Thoracic aorta (tissue), 2 donors: Measurements from ENCODE around the gene DYNC2LI1. TPM values are rescaled to one million over a fixed set of nuclear protein-coding genes. Genes with fewer than 3 reads are reported as not detected.

Experiments used
- ATAC-seq: fragments of 150-250 bp; one replicate; pipeline ENCODE4 v1.8.0; 2017; ENCODE audit warnings: low read depth; ENCODE audit not compliant: insufficient number of reproducible peaks, low FRiP score
- DNase-seq: peaks from one replicate; pipeline ENCODE4 v3.0.0-alpha.2; 2020; ENCODE audit warnings: low spot score
- H3K27ac ChIP-seq, 2 donors: fragments of 200-600 bp; sonication (generic); 1 replicate in 1 of 2; 2 replicates in 1 of 2; pipeline ENCODE4 v1.5.1; 2016; ENCODE audit warnings: mild to moderate bottlenecking in 2 of 2, moderate library complexity in 2 of 2
- H3K27me3 ChIP-seq: fragments of 200-600 bp; sonication (generic); replicated peaks from 2 replicates; pipeline ENCODE4 v1.6.0; 2016; ENCODE audit warnings: mild to moderate bottlenecking; ENCODE audit not compliant: insufficient read depth
- H3K36me3 ChIP-seq: fragments of 200-600 bp; sonication (generic); one replicate; pipeline ENCODE4 v1.5.1; 2016
- H3K4me1 ChIP-seq, 2 donors: fragments of 200-600 bp; sonication (generic); 1 replicate in 1 of 2; 2 replicates in 1 of 2; pipeline versions ENCODE4 v1.5.1 to v1.6.0; 2016; ENCODE audit warnings: low read depth in 2 of 2, mild to moderate bottlenecking in 1 of 2; ENCODE audit not compliant: control insufficient read depth in 1 of 2
- H3K4me3 ChIP-seq: fragments of 200-600 bp; sonication (generic); 2 replicates; pipeline ENCODE4 v1.5.1; 2016; ENCODE audit warnings: mild to moderate bottlenecking
- H3K9me3 ChIP-seq: fragments of 200-600 bp; sonication (generic); 2 replicates; pipeline ENCODE4 v1.5.1; 2016
- total RNA-seq, 2 donors: library from RNA; depleted of rRNA; stranded (reverse); fragments of >200 nt; gene quantifications; one replicate each; pipeline versions ENCODE4 v1.1.0 to v1.2.3, GENCODE V29; 2016
- TF ChIP-seq, protein P1 (sequence below): fragments of 200-600 bp; sonication (generic); IDR thresholded peaks from one replicate; pipeline ENCODE4 v1.5.1; 2019; ENCODE audit warnings: antibody characterized with exemption

DYNC2LI1 gene
- total RNA-seq, 2 donors from 2014 or later: 32.9 to 41.6 TPM

DNA sequence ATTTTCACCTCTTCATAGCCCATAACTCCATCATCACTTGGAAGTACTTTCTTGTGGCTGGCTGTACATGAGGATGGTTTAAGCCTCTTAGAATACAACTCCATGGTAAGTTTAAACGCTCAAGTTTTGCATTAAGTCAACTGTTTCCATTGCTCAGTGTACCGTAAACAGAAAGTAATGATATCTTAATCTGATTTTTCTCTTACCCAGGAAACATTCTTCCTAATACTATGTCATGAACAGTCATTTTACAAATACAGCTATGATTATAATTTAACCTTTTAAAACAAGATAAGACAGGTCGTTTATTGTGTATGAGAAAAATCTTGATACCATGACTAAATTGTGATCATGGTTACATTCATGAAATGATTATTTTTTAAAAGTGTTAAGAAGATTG lies 11.6 kb upstream of the DYNC2LI1 start:
- DNase-seq: no peak
- no peaks in the 10 kb centered on the region for H3K27me3 ChIP-seq
- TF ChIP-seq, protein P1, sequence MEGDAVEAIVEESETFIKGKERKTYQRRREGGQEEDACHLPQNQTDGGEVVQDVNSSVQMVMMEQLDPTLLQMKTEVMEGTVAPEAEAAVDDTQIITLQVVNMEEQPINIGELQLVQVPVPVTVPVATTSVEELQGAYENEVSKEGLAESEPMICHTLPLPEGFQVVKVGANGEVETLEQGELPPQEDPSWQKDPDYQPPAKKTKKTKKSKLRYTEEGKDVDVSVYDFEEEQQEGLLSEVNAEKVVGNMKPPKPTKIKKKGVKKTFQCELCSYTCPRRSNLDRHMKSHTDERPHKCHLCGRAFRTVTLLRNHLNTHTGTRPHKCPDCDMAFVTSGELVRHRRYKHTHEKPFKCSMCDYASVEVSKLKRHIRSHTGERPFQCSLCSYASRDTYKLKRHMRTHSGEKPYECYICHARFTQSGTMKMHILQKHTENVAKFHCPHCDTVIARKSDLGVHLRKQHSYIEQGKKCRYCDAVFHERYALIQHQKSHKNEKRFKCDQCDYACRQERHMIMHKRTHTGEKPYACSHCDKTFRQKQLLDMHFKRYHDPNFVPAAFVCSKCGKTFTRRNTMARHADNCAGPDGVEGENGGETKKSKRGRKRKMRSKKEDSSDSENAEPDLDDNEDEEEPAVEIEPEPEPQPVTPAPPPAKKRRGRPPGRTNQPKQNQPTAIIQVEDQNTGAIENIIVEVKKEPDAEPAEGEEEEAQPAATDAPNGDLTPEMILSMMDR: no peak
- H3K36me3 ChIP-seq: no peaks in the 10 kb centered on the region
- no peak overlapping the region for H3K4me3 ChIP-seq
- peaks cover 14 to 28% of the 10 kb centered on the region in 2 donors for H3K4me1 ChIP-seq
- ATAC-seq: no peak
- no peaks in the 10 kb centered on the region for H3K9me3 ChIP-seq
- no peak overlapping the region for H3K27ac ChIP-seq

DNA sequence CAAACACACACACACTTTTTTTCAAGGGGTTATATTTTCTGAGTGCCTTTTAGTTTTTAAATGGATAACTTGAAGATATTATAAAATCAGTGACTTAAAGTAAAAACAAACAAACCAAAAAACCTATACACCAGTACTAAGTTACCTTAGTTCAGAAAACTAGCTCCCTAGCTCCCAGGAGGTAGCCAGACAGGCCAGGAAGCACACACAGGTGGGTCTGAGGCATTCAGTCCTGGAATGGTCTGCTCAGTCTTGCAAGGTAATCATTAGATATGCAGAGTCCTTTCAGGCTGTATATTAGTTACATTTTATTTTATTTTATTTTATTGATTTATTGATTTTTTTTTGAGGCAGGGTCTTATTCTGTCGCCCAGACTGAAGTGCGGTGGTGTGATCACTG lies 10.7 kb upstream of the DYNC2LI1 start:
- Histone ChIP-seq H3K27me3 (no peaks in the 10 kb centered on the region), H3K27ac (no peak overlapping the region), H3K9me3 (no peaks in the 10 kb centered on the region), H3K4me1 (peaks cover 14 to 28% of the 10 kb centered on the region in 2 donors), H3K4me3 (no peak overlapping the region), H3K36me3 (no peaks in the 10 kb centered on the region)
- no peak for DNase-seq
- ATAC-seq: no peak
- TF ChIP-seq, protein P1: no peak

DNA sequence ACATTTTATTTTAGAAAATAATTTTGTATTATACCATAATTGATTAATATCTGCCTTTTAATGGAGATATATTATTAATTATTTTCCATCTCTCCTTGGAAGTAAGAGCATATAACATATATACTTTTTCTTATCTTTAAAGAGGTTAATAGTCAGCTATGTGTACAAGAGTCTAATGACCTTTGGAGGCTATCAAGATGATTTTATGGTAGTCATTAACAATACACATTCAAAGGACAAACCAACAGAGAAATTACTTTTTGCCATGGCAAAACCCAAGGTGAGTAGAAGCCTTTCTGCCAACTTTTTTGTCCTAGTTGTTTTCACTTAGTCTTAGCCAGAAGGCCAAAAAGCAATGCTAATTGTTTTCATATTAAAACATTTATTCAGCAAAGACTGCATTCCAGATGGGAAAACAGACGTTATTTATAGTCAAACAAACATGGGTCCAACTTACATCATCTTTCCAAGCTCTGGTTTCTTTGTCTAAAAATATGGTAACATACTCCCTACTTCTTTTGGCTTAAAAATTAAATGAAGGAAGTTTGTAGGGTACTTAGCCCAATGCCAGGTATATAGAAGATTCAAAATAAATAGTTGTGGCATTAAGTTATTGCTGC lies 9.6 kb upstream of the DYNC2LI1 start:
- TF ChIP-seq, protein P1: no peak
- no peak for ATAC-seq
- Histone ChIP-seq H3K36me3 (no peaks in the 10 kb centered on the region), H3K9me3 (no peaks in the 10 kb centered on the region), H3K27ac (peak overlapping the region; percentile 24 to 38), H3K4me3 (no peak overlapping the region), H3K4me1 (peaks cover 8 to 19% of the 10 kb centered on the region in 2 donors), H3K27me3 (no peaks in the 10 kb centered on the region)
- no peak for DNase-seq

DNA sequence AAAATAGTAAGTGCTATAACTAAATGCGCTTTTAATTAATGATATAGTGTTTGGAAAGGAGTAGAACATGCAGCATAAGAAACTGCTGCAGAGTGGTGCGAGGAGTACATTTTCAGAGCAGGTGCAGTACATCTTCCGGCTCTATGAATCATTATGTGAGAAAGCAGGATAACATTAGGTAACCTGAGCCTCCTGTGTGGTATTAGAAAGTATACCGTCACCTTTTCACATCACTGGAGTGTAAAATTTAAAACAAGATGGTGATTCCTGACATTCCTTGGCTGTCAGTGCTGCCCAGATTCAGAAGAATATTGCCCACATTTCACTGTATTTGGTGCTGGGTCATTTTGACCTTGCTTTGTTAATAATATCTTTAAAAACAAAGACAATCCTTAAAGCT lies 7.8 kb upstream of the DYNC2LI1 start:
- ATAC-seq (no peak), DNase-seq (no peak)
- Histone ChIP-seq H3K4me1 (peaks cover 8 to 14% of the 10 kb centered on the region in 2 donors), H3K36me3 (no peaks in the 10 kb centered on the region), H3K27ac (no peak overlapping the region), H3K27me3 (no peaks in the 10 kb centered on the region), H3K9me3 (no peaks in the 10 kb centered on the region), H3K4me3 (no peak overlapping the region)
- TF ChIP-seq, protein P1: no peak

DNA sequence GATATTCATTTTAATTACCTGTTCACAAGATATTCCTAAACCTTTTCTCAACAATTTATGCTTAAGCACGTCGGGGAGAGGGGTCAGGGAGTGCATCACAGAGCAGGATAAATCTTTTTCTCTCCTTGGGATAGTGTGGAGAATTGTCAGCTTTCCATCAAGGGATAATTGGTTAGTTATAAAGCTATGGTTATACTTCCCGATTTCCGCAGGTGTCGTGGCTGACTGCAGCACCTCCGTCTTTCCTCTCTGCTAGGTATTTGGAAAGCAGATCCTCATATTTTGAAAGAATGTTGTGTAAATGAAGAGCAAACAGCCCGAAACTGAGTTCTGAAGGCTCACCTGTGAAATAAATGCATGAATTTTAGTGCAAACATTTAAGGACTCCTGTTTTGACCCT lies 778 bp downstream of the DYNC2LI1 start:
- ATAC-seq: no peak
- no peaks in the 10 kb centered on the region for H3K9me3 ChIP-seq
- DNase-seq: no peak
- no peaks in the 10 kb centered on the region for H3K27me3 ChIP-seq
- peaks cover 0 to 12% of the 10 kb centered on the region in 2 donors for H3K4me1 ChIP-seq
- H3K27ac ChIP-seq: peak overlapping the region in 1 of 2 donors; percentile 76
- peak overlapping the region; percentile 90 for H3K4me3 ChIP-seq
- H3K36me3 ChIP-seq: no peaks in the 10 kb centered on the region
- TF ChIP-seq, protein P1: no peak
